NCI-H526 treated with DMSO at 0.1 percent for 48 hours (cell line): ENCODE measurements around the gene WDR62.
A peak's percentile ranks its signal among the peaks of the same experiment; 100 is the strongest.
"Not testable (repeated sequence)": the region's sequence is repeated elsewhere in the genome, so short reads cannot be mapped to it uniquely, and the experiment has no call there.

Experiments
- DNase-seq: peaks from one replicate; lab custom pipeline; 2025; lab: John Stamatoyannopoulos, UW

Gene WDR62

GRCh38 chr19:36032251-36033104 lies 22.2 kb upstream of the WDR62 start, which contains the start of gene CLIP3:
Gene CLIP3 (minus strand): TSS chr19:36032873. CDS start chr19:36032357, 516 bp downstream.
- peak; percentile 40 for DNase-seq

GRCh38 chr19:36040495-36040894 lies 14.2 kb upstream of the WDR62 start:
- DNase-seq: no peak

- DNase-seq: not testable (repeated sequence)
Measured at GRCh38 chr19:36041092-36041491, 13.6 kb upstream of the WDR62 start.

GRCh38 chr19:36041831-36042230 lies 12.9 kb upstream of the WDR62 start:
- no peak for DNase-seq

GRCh38 chr19:36043952-36044351 lies 10.7 kb upstream of the WDR62 start:
- no peak for DNase-seq

GRCh38 chr19:36046443-36047050 lies 8.2 kb upstream of the WDR62 start:
- DNase-seq: no peak

- DNase-seq: no peak
Measured at GRCh38 chr19:36047835-36048234, 6.9 kb upstream of the WDR62 start.

- no peak for DNase-seq
Measured at GRCh38 chr19:36049080-36049698, 5.5 kb upstream of the WDR62 start.

- peak; percentile 23 for DNase-seq
Measured at GRCh38 chr19:36051236-36051635, 3.5 kb upstream of the WDR62 start.

- no peak for DNase-seq
Measured at GRCh38 chr19:36051637-36052036, 3.1 kb upstream of the WDR62 start.

- DNase-seq: peak; percentile 99
Measured at GRCh38 chr19:36054119-36054732, 471 bp upstream of the WDR62 start, which contains the start of gene THAP8. Gene THAP8 (minus strand): TSS chr19:36054285. CDS start chr19:36054217, 68 bp downstream.

GRCh38 chr19:36058481-36059179 lies 3.9 kb downstream of the WDR62 start:
- no peak for DNase-seq

GRCh38 chr19:36059180-36059910 lies 4.6 kb downstream of the WDR62 start:
- DNase-seq: no peak

- no peak for DNase-seq
Measured at GRCh38 chr19:36060430-36060829, 5.7 kb downstream of the WDR62 start.

- DNase-seq: no peak
Measured at GRCh38 chr19:36061367-36061766, 6.7 kb downstream of the WDR62 start.

- no peak for DNase-seq
Measured at GRCh38 chr19:36064826-36065225, 10.1 kb downstream of the WDR62 start.

- no peak for DNase-seq
Measured at GRCh38 chr19:36067681-36068080, 13.0 kb downstream of the WDR62 start.

GRCh38 chr19:36068810-36069499 lies 14.3 kb downstream of the WDR62 start:
- DNase-seq: not testable (repeated sequence)

GRCh38 chr19:36072081-36072480 lies 17.4 kb downstream of the WDR62 start:
- no peak for DNase-seq

- DNase-seq: no peak
Measured at GRCh38 chr19:36073121-36073876, 18.6 kb downstream of the WDR62 start.
